ENCODE results near the gene MED9. TPM values are rescaled to one million over a fixed set of nuclear protein-coding genes. Genes with fewer than 3 reads are reported as not detected.
"Not testable (repeated sequence)": the region's sequence is repeated elsewhere in the genome, so short reads cannot be mapped to it uniquely, and the experiment has no call there.

The MED9 gene
- total and polyA plus RNA-seq, 11 donors, result 26.3 to 64.4 (median 34.2) TPM

DNA sequence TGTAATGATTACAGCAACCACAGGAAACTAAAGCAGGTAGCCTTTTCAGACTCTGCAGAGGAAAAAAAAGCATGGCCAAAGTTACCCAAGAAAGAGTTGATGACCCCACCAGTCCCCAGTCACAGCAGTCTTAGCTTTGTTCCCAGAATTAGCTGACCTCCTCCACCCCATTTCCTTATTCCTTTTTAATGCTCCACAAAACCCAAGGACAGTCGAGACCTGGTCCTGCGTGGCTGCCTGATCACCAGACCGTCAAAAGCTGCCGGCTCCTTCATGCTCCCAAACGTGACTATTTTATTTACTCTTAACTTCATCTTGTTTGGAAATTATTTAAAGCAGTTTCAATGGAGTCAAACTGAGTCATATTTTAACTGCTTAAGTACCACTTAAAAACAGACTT is 28.7 kb upstream of the MED9 start:
- TF ChIP-seq CTCF (IDR thresholded peaks at IDR 0.05) (no peak), POLR2A (IDR thresholded peaks at IDR 0.05) (no peak)
- 60 to 71% (median 63%) methylated on average over 5 of the region's 5 CpGs for WGBS, 4 donors
- Histone ChIP-seq H3K9me3 (no peaks in the 10 kb centered on the region), H3K27ac (no peak overlapping the region), H3K4me1 (peaks cover 0 to 14% (median 6%) of the 10 kb centered on the region in 12 donors), H3K27me3 (no peaks in the 10 kb centered on the region), H3K4me3 (no peak overlapping the region), H3K36me3 (no peaks in the 10 kb centered on the region)
- ATAC-seq (no peak), DNase-seq (no peak)
- intact Hi-C loops (cut with DNase I), result loop anchor here in 1 of 10 donors (10.0 kb wide), 1 partner anchor 93 kb away; no protein-coding TSS in a partner anchor

GRCh38 chr17:17448723-17449122 is 28.1 kb upstream of the MED9 start:
- peaks cover 0 to 14% (median 6%) of the 10 kb centered on the region in 12 donors for H3K4me1 ChIP-seq
- WGBS, 4 donors, result 86 to 95% (median 93%) methylated on average over 2 to 4 of the region's 4 CpGs
- H3K4me3 ChIP-seq, result no peak overlapping the region
- ATAC-seq (no peak), DNase-seq (no peak)
- intact Hi-C loops (cut with DNase I), result loop anchor here in 1 of 10 donors (10.0 kb wide), 1 partner anchor 94 kb away; no protein-coding TSS in a partner anchor
- no peaks in the 10 kb centered on the region for H3K36me3 ChIP-seq
- H3K9me3 ChIP-seq, result no peaks in the 10 kb centered on the region
- H3K27me3 ChIP-seq, result no peaks in the 10 kb centered on the region
- no peak overlapping the region for H3K27ac ChIP-seq
- TF ChIP-seq CTCF (IDR thresholded peaks at IDR 0.05) (no peak), POLR2A (IDR thresholded peaks at IDR 0.05) (no peak)

DNA sequence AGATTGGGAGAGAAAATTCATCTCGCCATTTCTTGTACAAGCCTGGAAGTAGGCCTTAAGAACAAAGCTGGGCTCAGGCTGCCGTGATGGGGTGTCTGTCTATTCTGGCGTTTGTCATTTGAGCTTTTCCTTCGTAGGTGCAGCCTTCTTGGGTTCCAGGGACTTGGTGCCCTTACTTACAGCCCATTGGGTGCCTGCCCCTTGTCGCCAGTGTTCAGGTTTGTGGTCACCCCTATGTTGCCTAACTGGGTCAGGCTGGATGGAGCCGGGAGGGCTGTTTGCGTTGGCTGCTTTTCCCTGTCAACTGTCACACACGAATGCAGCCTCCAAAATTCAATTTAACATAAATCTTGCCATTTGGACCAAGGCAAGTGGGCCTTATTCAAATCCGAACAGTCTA is 23.7 kb upstream of the MED9 start:
- Histone ChIP-seq H3K36me3 (no peaks in the 10 kb centered on the region), H3K27ac (no peak overlapping the region), H3K4me3 (no peak overlapping the region), H3K4me1 (no peaks in the 10 kb centered on the region), H3K9me3 (no peaks in the 10 kb centered on the region), H3K27me3 (peaks cover 0 to 5% (median 0%) of the 10 kb centered on the region in 9 donors)
- TF ChIP-seq POLR2A (IDR thresholded peaks at IDR 0.05) (no peak), CTCF (IDR thresholded peaks at IDR 0.05) (no peak)
- ATAC-seq (no peak), DNase-seq (no peak)
- WGBS, 4 donors, result 79 to 89% (median 87%) methylated on average over 9 of the region's 9 CpGs
- intact Hi-C loops (cut with DNase I), result no loop called here

- WGBS, 4 donors, result 90 to 98% (median 93%) methylated on average over 1 of the region's 1 CpG
- TF ChIP-seq CTCF (IDR thresholded peaks at IDR 0.05), result no peak
- no peak for TF ChIP-seq POLR2A (IDR thresholded peaks at IDR 0.05)
- Histone ChIP-seq H3K27me3 (peaks cover 0 to 5% (median 0%) of the 10 kb centered on the region in 9 donors), H3K4me1 (no peaks in the 10 kb centered on the region), H3K27ac (no peak overlapping the region), H3K4me3 (no peak overlapping the region), H3K9me3 (no peaks in the 10 kb centered on the region), H3K36me3 (no peaks in the 10 kb centered on the region)
- intact Hi-C loops (cut with DNase I), result no loop called here
- ATAC-seq, result no peak
- no peak for DNase-seq
These were observed 22.5 kb upstream of the MED9 start for GRCh38 chr17:17454276-17454675.

GRCh38 chr17:17454700-17455099 is 22.1 kb upstream of the MED9 start:
- ATAC-seq; H3K4me3 ChIP-seq; H3K4me1 ChIP-seq; H3K27me3 ChIP-seq; DNase-seq; intact Hi-C loops (cut with DNase I); H3K9me3 ChIP-seq; H3K36me3 ChIP-seq; H3K27ac ChIP-seq: not testable (repeated sequence)
- 32 to 87% (median 62%) methylated on average over 1 of the region's 1 CpG for WGBS, 4 donors

Data from heart left ventricle (tissue), 16 donors.